GM23248 (cell line): ENCODE measurements around the gene MDM4. TPM values are rescaled to one million over a fixed set of nuclear protein-coding genes. Genes with fewer than 3 reads are reported as not detected.

Experiments used
- DNase-seq: peaks from one replicate; pipeline ENCODE4 v3.0.0-alpha.2; 2015
- H2AFZ ChIP-seq: fragments of 200-600 bp; sonication (generic); 2 replicates; pipeline ENCODE4 v1.6.1; 2016; ENCODE audit warnings: antibody characterized with exemption
- H3F3A ChIP-seq: fragments of 200-600 bp; sonication (generic); 2 replicates; pipeline ENCODE4 v1.6.1; 2016; ENCODE audit warnings: mild to moderate bottlenecking, antibody characterized with exemption, mixed run types; ENCODE audit not compliant: insufficient read depth
- H3K27ac ChIP-seq: fragments of 200-600 bp; sonication (generic); 2 replicates; pipeline ENCODE4 v1.5.1; 2016; ENCODE audit warnings: mild to moderate bottlenecking
- H3K27me3 ChIP-seq: fragments of 200-600 bp; sonication (generic); replicated peaks from 2 replicates; pipeline ENCODE4 v1.6.1; 2016; ENCODE audit warnings: mild to moderate bottlenecking; ENCODE audit not compliant: insufficient read depth
- H3K36me3 ChIP-seq: fragments of 200-600 bp; sonication (generic); 2 replicates; pipeline ENCODE4 v1.6.1; 2016; ENCODE audit warnings: low read depth, mild to moderate bottlenecking
- H3K4me1 ChIP-seq: fragments of 200-600 bp; sonication (generic); 2 replicates; pipeline ENCODE4 v1.6.1; 2016; ENCODE audit warnings: mild to moderate bottlenecking; ENCODE audit not compliant: insufficient read depth
- H3K4me2 ChIP-seq: fragments of 200-600 bp; sonication (generic); one replicate; pipeline ENCODE4 v1.6.1; 2016; ENCODE audit warnings: mild to moderate bottlenecking; ENCODE audit not compliant: unreplicated experiment
- H3K4me3 ChIP-seq: fragments of 200-600 bp; sonication (generic); 2 replicates; pipeline ENCODE4 v1.5.1; 2016; ENCODE audit warnings: mild to moderate bottlenecking
- H3K79me2 ChIP-seq: fragments of 200-600 bp; sonication (generic); 2 replicates; pipeline ENCODE4 v1.6.1; 2016; ENCODE audit warnings: mild to moderate bottlenecking; ENCODE audit not compliant: insufficient read depth
- H3K9ac ChIP-seq: fragments of 200-600 bp; sonication (generic); 2 replicates; pipeline ENCODE4 v1.6.1; 2016; ENCODE audit warnings: mild to moderate bottlenecking
- H3K9me2 ChIP-seq: fragments of 200-600 bp; sonication (generic); 2 replicates; pipeline ENCODE4 v1.6.1; 2016; ENCODE audit warnings: mixed run types, mild to moderate bottlenecking, moderate library complexity; ENCODE audit not compliant: insufficient read depth
- H3K9me3 ChIP-seq: fragments of 200-600 bp; sonication (generic); one replicate; pipeline ENCODE4 v1.6.1; 2017; ENCODE audit warnings: low read depth
- H4K20me1 ChIP-seq: fragments of 200-600 bp; sonication (generic); 2 replicates; pipeline ENCODE4 v1.6.0; 2016; ENCODE audit not compliant: insufficient read depth
- EZH2 ChIP-seq: fragments of 200-600 bp; sonication (generic); IDR thresholded peaks from 2 replicates; pipeline ENCODE4 v1.6.1; 2018; ENCODE audit warnings: antibody characterized with exemption, mild to moderate bottlenecking; ENCODE audit not compliant: insufficient read depth, poor library complexity, severe bottlenecking
- EZH2phosphoT487 ChIP-seq: fragments of 200-600 bp; sonication (generic); IDR thresholded peaks from 2 replicates; pipeline ENCODE4 v1.6.1; 2018; ENCODE audit warnings: antibody characterized with exemption, moderate library complexity, mild to moderate bottlenecking, low read depth; ENCODE audit not compliant: insufficient read depth
- WGBS, 2 experiments: methylation state at CpG; one replicate each; pipeline ENCODE4 v1.1.6; 2015 to 2017; ENCODE audit warnings: low lambda C conversion rate in 2 of 2, low coverage in 1 of 2; ENCODE audit errors: missing lambda C conversion rate in 2 of 2; 5-methylcytosine and 5-hydroxymethylcytosine counted together
- in situ Hi-C: fragments of 300-500 bp; cut with MboI; formaldehyde crosslinking; loops from 2 replicates; pipeline ENCODE4 v1.15.0; 2020
- polyA plus RNA-seq: library from polyadenylated mRNA; unstranded; fragments of >200 nt; fragmentation: Nextera tagmentation; extraction: Ambion mirVana; gene quantifications from 2 replicates; pipeline ENCODE4 v1.2.1, GENCODE V29; 2016
- total RNA-seq: library from RNA; depleted of rRNA; stranded (reverse); fragments of >200 nt; shearing (Covaris generic); gene quantifications from 2 replicates; pipeline ENCODE4 v1.2.3, GENCODE V29; 2014

The MDM4 gene
- total and polyA plus RNA-seq, 2 experiments from 2014 or later: 9.6 to 12.6 TPM

- in situ Hi-C loops: loop anchor here (10.0 kb wide), 1 partner anchor 382 kb away; no protein-coding TSS in a partner anchor
- 0 out of 2 replicates have a peak, but pooled peaks cover 8% of the 10 kb centered on the region for H3F3A ChIP-seq
- no peaks in the 10 kb centered on the region for H3K36me3 ChIP-seq
- H3K4me2 ChIP-seq: no peak overlapping the region
- H2AFZ ChIP-seq: no peak overlapping the region
- no peaks in the 10 kb centered on the region for H3K9me3 ChIP-seq
- DNase-seq: no peak
- H3K9ac ChIP-seq: no peak overlapping the region
- H4K20me1 ChIP-seq: no peaks in the 10 kb centered on the region
- peaks cover 5% of the 10 kb centered on the region for H3K4me1 ChIP-seq
- no peaks in the 10 kb centered on the region for H3K79me2 ChIP-seq
- H3K27ac ChIP-seq: no peak overlapping the region
- H3K27me3 ChIP-seq: no peaks in the 10 kb centered on the region
- H3K4me3 ChIP-seq: no peak overlapping the region
- 95% methylated on average over 34 to 37 of the region's 37 CpGs for WGBS, 2 experiments
- H3K9me2 ChIP-seq: no peaks in the 10 kb centered on the region
- TF ChIP-seq EZH2phosphoT487 (no peak), EZH2 (no peak)
These were observed 46.1 kb downstream of the MDM4 start for GRCh38 chr1:204562075-204562990.

GRCh38 chr1:204563307-204563706 is 47.1 kb downstream of the MDM4 start:
- H3K4me2 ChIP-seq: no peak overlapping the region
- H3F3A ChIP-seq: 0 out of 2 replicates have a peak, but pooled peaks cover 8% of the 10 kb centered on the region
- H3K4me3 ChIP-seq: no peak overlapping the region
- H4K20me1 ChIP-seq: no peaks in the 10 kb centered on the region
- H2AFZ ChIP-seq: no peak overlapping the region
- H3K36me3 ChIP-seq: no peaks in the 10 kb centered on the region
- WGBS, 2 experiments: 77 to 82% methylated on average over 4 of the region's 4 CpGs
- no peaks in the 10 kb centered on the region for H3K9me3 ChIP-seq
- no peaks in the 10 kb centered on the region for H3K27me3 ChIP-seq
- H3K9me2 ChIP-seq: no peaks in the 10 kb centered on the region
- no peak overlapping the region for H3K9ac ChIP-seq
- no peak overlapping the region for H3K27ac ChIP-seq
- no peak for TF ChIP-seq EZH2phosphoT487
- TF ChIP-seq EZH2: no peak
- DNase-seq: no peak
- no peaks in the 10 kb centered on the region for H3K79me2 ChIP-seq
- peaks cover 5% of the 10 kb centered on the region for H3K4me1 ChIP-seq
- in situ Hi-C loops: loop anchor here (10.0 kb wide), 1 partner anchor 381 kb away; no protein-coding TSS in a partner anchor

- H3K9me3 ChIP-seq: no peaks in the 10 kb centered on the region
- peaks cover 5% of the 10 kb centered on the region for H3K4me1 ChIP-seq
- H3K9ac ChIP-seq: no peak overlapping the region
- H4K20me1 ChIP-seq: no peaks in the 10 kb centered on the region
- in situ Hi-C loops: loop anchor here (10.0 kb wide), 1 partner anchor 381 kb away; no protein-coding TSS in a partner anchor
- H2AFZ ChIP-seq: no peak overlapping the region
- H3K4me3 ChIP-seq: no peak overlapping the region
- DNase-seq: no peak
- no peak overlapping the region for H3K27ac ChIP-seq
- H3K27me3 ChIP-seq: no peaks in the 10 kb centered on the region
- no peak overlapping the region for H3K4me2 ChIP-seq
- H3K9me2 ChIP-seq: no peaks in the 10 kb centered on the region
- WGBS, 2 experiments: 64 to 67% methylated on average over 3 of the region's 3 CpGs
- 0 out of 2 replicates have a peak, but pooled peaks cover 8% of the 10 kb centered on the region for H3F3A ChIP-seq
- no peaks in the 10 kb centered on the region for H3K36me3 ChIP-seq
- H3K79me2 ChIP-seq: no peaks in the 10 kb centered on the region
- TF ChIP-seq EZH2phosphoT487 (no peak), EZH2 (no peak)
These were observed 47.6 kb downstream of the MDM4 start for GRCh38 chr1:204563780-204564179.

DNA sequence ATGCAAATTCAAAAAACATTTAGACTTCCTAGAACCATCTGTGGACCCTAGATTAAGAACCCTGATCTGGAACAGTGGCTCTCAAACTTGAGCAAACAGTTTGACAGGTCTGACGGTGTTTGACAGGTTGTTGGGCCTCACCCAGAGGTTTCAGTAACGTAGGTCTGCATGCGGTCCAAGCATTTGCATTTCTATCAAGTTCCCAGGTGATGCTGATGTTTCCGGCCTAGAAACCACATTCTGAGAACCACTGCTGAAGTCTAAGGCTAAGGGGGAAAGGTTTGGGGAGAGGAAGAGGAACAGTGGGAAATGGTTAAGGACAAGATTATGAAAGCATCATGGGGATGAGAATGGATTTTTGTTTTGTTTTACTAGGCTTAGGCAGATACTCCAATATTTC is 48.6 kb downstream of the MDM4 start:
- in situ Hi-C loops: loop anchor here (10.0 kb wide), 1 partner anchor 380 kb away; no protein-coding TSS in a partner anchor
- Histone ChIP-seq H4K20me1 (no peaks in the 10 kb centered on the region), H3K27ac (no peak overlapping the region), H3K36me3 (no peaks in the 10 kb centered on the region), H3K4me3 (no peak overlapping the region), H3K27me3 (no peaks in the 10 kb centered on the region), H3K9ac (no peak overlapping the region), H3K9me2 (no peaks in the 10 kb centered on the region), H3K79me2 (no peaks in the 10 kb centered on the region), H2AFZ (no peak overlapping the region), H3K9me3 (no peaks in the 10 kb centered on the region), H3F3A (0 out of 2 replicates have a peak, but pooled peaks cover 8% of the 10 kb centered on the region), H3K4me2 (no peak overlapping the region), H3K4me1 (peaks cover 5% of the 10 kb centered on the region)
- WGBS, 2 experiments: 87 to 89% methylated on average over 4 of the region's 4 CpGs
- DNase-seq: no peak
- TF ChIP-seq EZH2: no peak
- no peak for TF ChIP-seq EZH2phosphoT487
